Activated T-cell treated with anti-CD3 and anti-CD28 coated beads, Interleukin-2, amount 50 U/mL, for 24 hours (primary cell): Measurements from ENCODE around the gene AKAP8.

Source experiments
- DNase-seq: peaks from one replicate; pipeline ENCODE4 v3.0.0-alpha.2; 2020
- H3K27ac Mint-ChIP-seq: 2 replicates; pipeline ENCODE4 v1.8.0; 2020; ENCODE audit warnings: mild to moderate bottlenecking, mixed read lengths
- H3K27me3 Mint-ChIP-seq: 2 replicates; pipeline ENCODE4 v1.8.0; 2020; ENCODE audit warnings: mixed read lengths
- H3K36me3 Mint-ChIP-seq: 2 replicates; pipeline ENCODE4 v1.8.0; 2020; ENCODE audit warnings: low read depth, mixed read lengths
- H3K4me1 Mint-ChIP-seq: 2 replicates; pipeline ENCODE4 v1.8.0; 2020; ENCODE audit warnings: low read depth, mixed read lengths
- H3K4me3 Mint-ChIP-seq: 2 replicates; pipeline ENCODE4 v1.8.0; 2020; ENCODE audit warnings: mild to moderate bottlenecking, moderate library complexity, mixed read lengths
- H3K9me3 Mint-ChIP-seq: 2 replicates; pipeline ENCODE4 v1.8.0; 2020; ENCODE audit warnings: mixed read lengths

Gene AKAP8

GRCh38 chr19:15379083-15379998 lies at the start of gene AKAP8:
Gene AKAP8 (minus strand): TSS chr19:15379787. CDS start chr19:15379731, 56 bp downstream.
- H3K4me1 Mint-ChIP-seq, result peaks cover 43% of the 10 kb centered on the region
- peak within 1 kb of the TSS; percentile 96 for H3K4me3 Mint-ChIP-seq
- no peaks in the 10 kb centered on the region for H3K27me3 Mint-ChIP-seq
- peaks cover 51% of the 10 kb centered on the region for H3K36me3 Mint-ChIP-seq
- H3K9me3 Mint-ChIP-seq, result no peaks in the 10 kb centered on the region
- DNase-seq, result peak; percentile 98
- H3K27ac Mint-ChIP-seq, result peak within 1 kb of the TSS; percentile 97

DNA sequence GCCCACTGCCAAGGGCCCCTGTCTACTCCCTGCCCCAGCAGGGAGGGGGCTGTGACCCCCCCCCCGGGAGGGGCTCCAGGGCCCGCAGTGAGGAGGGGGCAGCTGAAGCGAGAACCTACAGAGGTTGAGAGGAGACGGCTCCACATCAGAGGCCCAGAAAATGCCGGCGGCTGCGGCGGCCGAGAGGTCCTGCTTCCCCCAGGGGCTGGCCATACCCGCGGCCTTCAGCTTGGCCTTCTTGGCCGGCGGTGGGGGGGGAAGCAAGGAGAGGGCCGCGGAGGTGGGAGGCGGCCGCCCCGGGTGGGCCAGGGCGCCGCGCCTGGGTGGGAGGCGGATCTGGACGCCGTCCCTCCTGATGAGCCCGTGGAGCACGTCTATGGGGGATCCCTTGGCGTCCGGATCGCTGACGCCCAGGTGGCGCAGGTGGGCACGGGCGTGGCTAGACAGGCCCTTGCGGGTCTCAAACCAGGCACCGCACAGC lies 48.4 kb upstream of the AKAP8 start:
- no peaks in the 10 kb centered on the region for H3K27me3 Mint-ChIP-seq
- peaks cover 76% of the 10 kb centered on the region for H3K36me3 Mint-ChIP-seq
- no peak for DNase-seq
- H3K27ac Mint-ChIP-seq, result no peak overlapping the region
- H3K4me3 Mint-ChIP-seq, result no peak overlapping the region
- H3K9me3 Mint-ChIP-seq, result no peaks in the 10 kb centered on the region
- H3K4me1 Mint-ChIP-seq, result peaks cover 29% of the 10 kb centered on the region

DNA sequence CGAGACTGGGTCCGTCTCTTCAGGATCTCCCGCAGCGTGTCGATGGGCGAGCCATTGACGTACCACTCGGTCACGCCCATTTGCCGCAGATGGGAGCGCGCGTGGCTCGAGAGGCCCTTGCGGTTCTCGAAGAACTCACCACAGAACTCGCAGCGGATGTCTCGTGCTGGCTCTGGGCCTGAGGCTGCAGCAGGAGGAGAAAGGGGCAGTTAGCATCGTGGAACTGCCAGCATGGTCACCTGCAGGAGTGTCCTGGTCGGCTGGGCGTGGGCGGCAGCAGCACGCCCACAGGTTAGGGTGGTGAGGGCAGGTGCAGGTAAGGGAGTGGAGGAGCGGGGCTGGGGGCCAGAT lies 47.7 kb upstream of the AKAP8 start:
- no peak overlapping the region for H3K4me3 Mint-ChIP-seq
- peaks cover 27% of the 10 kb centered on the region for H3K4me1 Mint-ChIP-seq
- peak overlapping the region; percentile 64 for H3K27ac Mint-ChIP-seq
- no peaks in the 10 kb centered on the region for H3K27me3 Mint-ChIP-seq
- DNase-seq, result no peak
- no peaks in the 10 kb centered on the region for H3K9me3 Mint-ChIP-seq
- peaks cover 82% of the 10 kb centered on the region for H3K36me3 Mint-ChIP-seq

GRCh38 chr19:15426485-15427349 lies 47.1 kb upstream of the AKAP8 start:
- Mint-ChIP-seq H3K4me1 (peaks cover 24% of the 10 kb centered on the region), H3K36me3 (peaks cover 84% of the 10 kb centered on the region), H3K4me3 (no peak overlapping the region), H3K27me3 (no peaks in the 10 kb centered on the region), H3K27ac (peak overlapping the region; percentile 66), H3K9me3 (no peaks in the 10 kb centered on the region)
- DNase-seq, result no peak

DNA sequence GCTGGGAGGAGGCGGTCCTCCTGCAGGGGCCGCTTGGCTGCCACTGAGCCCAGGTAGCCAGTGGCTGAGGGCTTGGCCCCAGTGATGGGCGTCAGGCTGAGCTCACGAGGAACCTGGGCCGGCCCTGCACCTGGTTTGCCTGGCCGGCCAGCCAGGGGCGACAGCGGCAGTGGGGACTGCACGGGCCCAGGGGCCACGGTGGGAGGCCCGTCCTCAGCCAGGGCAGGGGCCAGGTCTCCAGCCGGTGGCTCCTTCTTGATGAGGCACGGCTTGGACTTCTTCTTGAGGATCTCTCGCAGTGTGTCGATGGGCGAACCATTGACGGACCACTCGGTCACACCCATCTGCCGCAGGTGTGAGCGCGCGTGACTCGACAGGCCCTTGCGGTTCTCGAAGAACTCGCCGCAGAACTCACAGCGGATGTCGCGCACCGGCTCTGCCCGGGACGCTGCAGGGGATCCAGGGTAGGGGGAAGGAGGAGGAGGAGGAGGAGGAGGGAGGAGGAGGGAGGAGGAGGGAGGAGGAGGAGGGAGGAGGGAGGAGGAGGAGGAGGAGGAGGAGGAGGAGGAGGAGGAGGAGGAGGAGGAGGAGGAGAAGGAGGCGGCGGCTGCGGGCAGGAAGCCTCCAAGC lies 45.8 kb upstream of the AKAP8 start:
- Mint-ChIP-seq H3K36me3 (peaks cover 83% of the 10 kb centered on the region), H3K27me3 (no peaks in the 10 kb centered on the region), H3K4me1 (peaks cover 12% of the 10 kb centered on the region), H3K27ac (no peak overlapping the region), H3K9me3 (no peaks in the 10 kb centered on the region), H3K4me3 (no peak overlapping the region)
- DNase-seq, result no peak

GRCh38 chr19:15424692-15425272 lies 45.2 kb upstream of the AKAP8 start:
- DNase-seq, result no peak
- Mint-ChIP-seq H3K9me3 (no peaks in the 10 kb centered on the region), H3K4me3 (no peak overlapping the region), H3K27ac (no peak overlapping the region), H3K4me1 (peaks cover 14% of the 10 kb centered on the region), H3K27me3 (no peaks in the 10 kb centered on the region), H3K36me3 (peaks cover 79% of the 10 kb centered on the region)

- no peaks in the 10 kb centered on the region for H3K27me3 Mint-ChIP-seq
- no peaks in the 10 kb centered on the region for H3K9me3 Mint-ChIP-seq
- H3K4me1 Mint-ChIP-seq, result peaks cover 20% of the 10 kb centered on the region
- H3K27ac Mint-ChIP-seq, result no peak overlapping the region
- no peak for DNase-seq
- peaks cover 76% of the 10 kb centered on the region for H3K36me3 Mint-ChIP-seq
- H3K4me3 Mint-ChIP-seq, result no peak overlapping the region
Observed at GRCh38 chr19:15424121-15424520, 44.5 kb upstream of the AKAP8 start.

DNA sequence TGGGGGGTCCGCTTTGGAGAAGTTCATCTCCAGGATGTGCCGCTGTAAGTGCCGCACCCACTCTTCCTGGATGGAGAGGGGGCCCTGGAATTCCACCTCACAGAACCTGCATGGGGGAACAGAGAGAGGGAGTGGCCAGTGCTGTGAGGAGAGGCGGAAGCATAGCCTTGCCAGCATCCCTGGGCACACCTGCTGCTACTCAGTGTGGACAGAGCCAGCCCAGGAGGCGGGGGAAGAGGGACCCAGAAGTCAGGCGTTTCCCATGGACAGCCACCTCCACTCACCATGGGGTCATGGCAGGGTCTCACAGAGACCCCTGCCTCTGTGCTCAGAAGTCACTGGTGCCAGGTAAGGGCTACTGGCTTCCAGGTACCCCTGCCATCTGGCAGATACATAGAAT lies 43.5 kb upstream of the AKAP8 start:
- Mint-ChIP-seq H3K27ac (no peak overlapping the region), H3K4me1 (peaks cover 19% of the 10 kb centered on the region), H3K36me3 (peaks cover 73% of the 10 kb centered on the region), H3K27me3 (no peaks in the 10 kb centered on the region), H3K4me3 (no peak overlapping the region), H3K9me3 (no peaks in the 10 kb centered on the region)
- DNase-seq, result no peak

GRCh38 chr19:15422296-15423075 lies 42.9 kb upstream of the AKAP8 start:
- Mint-ChIP-seq H3K9me3 (no peaks in the 10 kb centered on the region), H3K4me1 (peaks cover 24% of the 10 kb centered on the region), H3K27me3 (no peaks in the 10 kb centered on the region), H3K36me3 (peaks cover 77% of the 10 kb centered on the region), H3K4me3 (no peak overlapping the region), H3K27ac (no peak overlapping the region)
- DNase-seq, result no peak

- Mint-ChIP-seq H3K27me3 (no peaks in the 10 kb centered on the region), H3K4me1 (peaks cover 28% of the 10 kb centered on the region), H3K27ac (peak overlapping the region; percentile 14), H3K36me3 (peaks cover 75% of the 10 kb centered on the region), H3K4me3 (no peak overlapping the region), H3K9me3 (no peaks in the 10 kb centered on the region)
- DNase-seq, result no peak
Observed at GRCh38 chr19:15421721-15422260, 42.2 kb upstream of the AKAP8 start.

DNA sequence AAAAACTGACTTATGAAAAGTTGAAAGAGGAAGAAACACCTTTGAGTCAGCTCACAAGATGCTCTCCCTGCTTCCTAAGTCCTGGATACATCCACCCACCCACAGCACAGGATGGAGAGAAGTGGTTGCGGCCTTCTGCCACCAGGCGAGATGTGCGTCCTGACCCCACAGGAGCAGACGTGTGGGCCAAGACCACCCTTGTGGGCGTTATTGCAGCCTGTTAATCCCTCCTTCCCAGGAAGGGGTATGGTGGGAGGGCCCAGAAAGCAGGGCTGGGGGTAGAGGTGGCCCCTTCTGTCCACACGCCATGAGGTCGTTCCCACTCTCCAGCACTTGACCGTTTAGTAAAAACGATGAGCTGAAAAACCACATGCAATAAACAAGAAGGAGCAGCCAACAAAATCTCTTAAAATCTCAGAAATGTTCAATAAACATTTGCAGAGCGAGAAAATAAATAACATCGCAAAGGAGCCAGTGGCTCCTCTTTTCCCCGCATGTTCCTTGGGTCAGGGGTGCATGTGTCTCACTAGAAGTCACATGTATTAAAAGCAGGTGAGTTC lies 41.6 kb upstream of the AKAP8 start:
- Mint-ChIP-seq H3K4me3 (no peak overlapping the region), H3K27ac (peak overlapping the region; percentile 8), H3K4me1 (peaks cover 34% of the 10 kb centered on the region), H3K27me3 (no peaks in the 10 kb centered on the region), H3K9me3 (no peaks in the 10 kb centered on the region), H3K36me3 (peaks cover 75% of the 10 kb centered on the region)
- no peak for DNase-seq

DNA sequence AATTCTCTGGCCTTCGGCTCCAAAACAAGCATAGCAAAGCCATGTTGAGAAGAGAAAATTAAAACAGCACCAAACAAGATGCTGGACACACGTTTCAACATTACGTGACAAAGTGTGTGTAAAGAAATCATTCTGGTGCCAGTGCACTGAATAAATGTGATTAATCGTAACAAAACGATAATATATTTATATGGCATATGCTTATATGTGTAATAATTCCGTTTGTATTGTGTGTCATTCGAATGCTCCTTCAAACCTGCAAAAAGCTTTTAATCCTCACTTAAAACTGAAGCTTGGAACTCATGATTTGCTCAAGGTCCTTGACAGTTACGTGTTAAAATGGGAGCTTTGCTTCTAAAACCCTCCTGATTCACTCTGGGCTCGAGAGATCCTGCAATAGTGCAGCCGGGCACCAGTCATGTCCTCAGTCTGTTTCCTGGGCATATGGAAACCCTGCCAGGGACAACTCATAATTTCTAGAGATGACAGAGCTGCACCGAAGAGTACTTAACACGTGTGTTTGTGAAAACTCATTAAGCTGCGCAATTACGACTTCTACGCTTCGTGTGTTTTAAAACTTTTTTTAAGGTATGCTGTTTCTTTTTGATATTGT lies 39.9 kb upstream of the AKAP8 start:
- H3K27ac Mint-ChIP-seq, result peak overlapping the region; percentile 99
- H3K4me1 Mint-ChIP-seq, result peaks cover 43% of the 10 kb centered on the region
- no peaks in the 10 kb centered on the region for H3K9me3 Mint-ChIP-seq
- DNase-seq, result no peak
- peaks cover 80% of the 10 kb centered on the region for H3K36me3 Mint-ChIP-seq
- no peaks in the 10 kb centered on the region for H3K27me3 Mint-ChIP-seq
- H3K4me3 Mint-ChIP-seq, result peak overlapping the region; percentile 98
